Vagina (tissue), 2 donors: Measurements from ENCODE around the gene NR3C2.
"Not testable (repeated sequence)": the region's sequence is repeated elsewhere in the genome, so short reads cannot be mapped to it uniquely, and the experiment has no call there.

ENCODE experiments used
- CTCF ChIP-seq, 3 experiments: fragments of 450-650 bp in 2 of 3; fragments of 200-600 bp in 1 of 3; sonication (generic) in 1 of 3; IDR thresholded peaks; one replicate each; pipeline ENCODE4 v1.5.1; 2017 to 2019; ENCODE audit warnings: antibody characterized with exemption in 3 of 3, mild to moderate bottlenecking in 2 of 3, moderate library complexity in 2 of 3
- POLR2A ChIP-seq, 2 donors: fragments of 450-650 bp; IDR thresholded peaks; one replicate each; pipeline ENCODE4 v1.6.1; 2017; ENCODE audit warnings: antibody characterized with exemption in 2 of 2, mild to moderate bottlenecking in 2 of 2, moderate library complexity in 2 of 2
- POLR2AphosphoS5 ChIP-seq, 2 donors: sonication (generic); formaldehyde crosslinking; IDR thresholded peaks; one replicate each; pipeline ENCODE4 v1.9.0; 2017; ENCODE audit warnings: antibody characterized with exemption in 2 of 2, mild to moderate bottlenecking in 2 of 2, low read depth in 1 of 2; ENCODE audit not compliant: insufficient read depth in 1 of 2

- not testable (repeated sequence) for TF ChIP-seq POLR2AphosphoS5 (IDR thresholded peaks at IDR 0.05; ENCODE audit: insufficient read depth in 1 of 2, low read depth in 1 of 2); CTCF (IDR thresholded peaks at IDR 0.05); POLR2A (IDR thresholded peaks at IDR 0.05)
These were observed 359.1 kb downstream of the NR3C2 start for GRCh38 chr4:148083073-148083472.
